ENCODE results near the gene C3orf20.
"Not testable (repeated sequence)": the region's sequence is repeated elsewhere in the genome, so short reads cannot be mapped to it uniquely, and the experiment has no call there.

Gene C3orf20

GRCh38 chr3:14802381-14802731, 127.4 kb downstream of the C3orf20 start:
- no peak for DNase-seq

DNA sequence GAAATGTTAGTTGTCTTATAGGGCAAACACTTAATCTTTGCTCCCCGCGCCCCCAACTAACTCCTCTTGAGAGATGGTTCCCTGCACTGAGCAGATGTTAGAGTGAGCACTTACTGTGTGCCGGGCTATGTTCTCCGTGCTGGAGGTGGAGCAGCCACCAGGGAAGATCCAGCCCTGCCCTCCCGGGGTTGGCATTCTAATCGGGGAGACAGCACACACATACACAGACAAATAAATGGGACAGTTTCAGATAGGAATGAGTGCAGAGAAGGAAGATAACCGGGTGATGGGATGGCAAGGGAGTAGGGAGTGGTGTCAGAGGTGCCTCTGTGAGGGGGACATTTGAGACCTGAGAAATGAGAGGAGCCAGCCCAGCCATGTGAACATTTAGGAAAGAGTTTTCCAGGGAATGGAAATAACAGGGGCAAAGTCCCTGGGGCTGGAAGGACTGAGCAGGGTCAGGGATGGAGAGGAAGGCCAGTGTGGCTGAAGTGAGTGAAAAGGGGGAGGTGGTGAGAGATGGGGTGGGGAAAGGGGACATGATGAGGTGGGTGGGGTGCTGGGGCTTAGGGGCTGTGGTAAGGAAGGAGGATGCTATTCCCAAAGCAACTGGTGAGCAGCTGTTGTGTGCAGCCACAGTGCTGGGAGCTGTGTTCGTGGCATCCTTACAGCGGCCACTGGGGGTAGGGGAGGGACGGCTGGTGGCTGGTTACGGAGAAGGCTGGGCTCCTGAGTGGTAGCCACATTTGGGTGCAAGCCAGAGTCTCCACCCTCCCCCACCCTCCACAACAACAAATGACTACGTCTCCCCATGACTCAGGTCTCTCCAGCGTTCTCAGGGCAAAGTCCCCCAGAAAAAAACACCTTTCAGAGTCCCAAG, 128.4 kb downstream of the C3orf20 start:
- DNase-seq, result no peak

GRCh38 chr3:14803981-14804834, 129.3 kb downstream of the C3orf20 start:
- no peak for DNase-seq

GRCh38 chr3:14804835-14805780, 130.2 kb downstream of the C3orf20 start:
- no peak for DNase-seq

- DNase-seq, result no peak
Observed at GRCh38 chr3:14805961-14806537, 131.1 kb downstream of the C3orf20 start.

- no peak for DNase-seq
Observed at GRCh38 chr3:14806641-14807263, 131.8 kb downstream of the C3orf20 start.

- DNase-seq, result no peak
Observed at GRCh38 chr3:14808025-14808424, 133.1 kb downstream of the C3orf20 start.

DNA sequence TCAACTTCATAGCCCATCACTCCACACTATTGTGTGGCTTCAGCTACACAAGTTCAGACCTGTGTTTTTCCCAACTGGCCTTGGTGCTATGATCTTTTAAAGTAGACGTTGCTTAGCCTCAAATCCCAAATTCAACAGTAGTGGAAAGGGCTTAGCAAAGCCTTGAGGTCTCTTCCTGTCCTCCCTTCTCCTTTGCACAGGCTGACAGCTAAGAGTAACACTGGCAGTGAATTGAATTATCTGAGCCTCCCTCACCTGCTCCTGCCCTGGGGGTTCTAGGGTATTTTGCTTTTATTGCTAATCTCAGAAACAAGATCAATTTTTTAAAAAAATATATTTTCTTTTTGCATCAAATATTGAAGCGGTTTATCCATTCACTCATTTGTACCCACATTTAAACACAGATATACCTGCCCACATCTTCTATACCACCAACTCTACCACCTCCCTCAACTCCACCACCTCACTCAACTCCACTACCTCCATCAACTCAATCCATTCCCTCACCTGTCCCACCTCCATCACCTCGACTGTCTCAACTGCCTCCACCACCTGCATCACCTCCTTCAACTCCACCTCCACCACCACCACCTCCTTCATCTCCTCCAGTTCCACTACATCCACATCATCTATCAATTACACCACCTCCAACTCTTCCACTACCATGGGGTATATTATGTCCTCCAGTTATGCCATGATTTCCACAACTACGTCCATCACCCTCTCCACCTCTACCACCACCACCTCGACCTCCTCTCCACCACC, 133.7 kb downstream of the C3orf20 start:
- DNase-seq, result no peak

DNA sequence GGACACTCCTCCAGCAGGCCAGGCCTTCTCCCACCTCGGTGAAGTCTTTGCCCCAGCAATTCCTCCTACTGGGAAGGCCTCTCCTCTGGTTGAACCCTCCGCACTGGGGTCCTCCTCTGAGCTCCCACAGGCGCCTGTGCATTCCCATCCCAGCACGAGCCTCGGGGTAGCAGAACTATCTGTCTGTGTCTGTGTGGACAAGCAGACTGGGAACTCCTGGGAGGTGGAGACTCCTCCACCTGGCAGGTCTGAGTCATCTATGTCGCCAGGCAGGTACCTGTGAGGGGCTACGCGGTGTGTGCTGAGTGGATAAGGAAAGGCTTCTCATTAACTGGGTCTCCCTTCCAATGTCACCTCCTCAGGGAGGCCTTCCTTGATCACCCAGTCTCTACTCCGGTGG, 134.7 kb downstream of the C3orf20 start:
- DNase-seq, result not testable (repeated sequence)

GRCh38 chr3:14810070-14810791, 135.3 kb downstream of the C3orf20 start:
- DNase-seq, result peak; percentile 49

GRCh38 chr3:14810801-14811661, 136.1 kb downstream of the C3orf20 start:
- DNase-seq, result peak; percentile 56

DNA sequence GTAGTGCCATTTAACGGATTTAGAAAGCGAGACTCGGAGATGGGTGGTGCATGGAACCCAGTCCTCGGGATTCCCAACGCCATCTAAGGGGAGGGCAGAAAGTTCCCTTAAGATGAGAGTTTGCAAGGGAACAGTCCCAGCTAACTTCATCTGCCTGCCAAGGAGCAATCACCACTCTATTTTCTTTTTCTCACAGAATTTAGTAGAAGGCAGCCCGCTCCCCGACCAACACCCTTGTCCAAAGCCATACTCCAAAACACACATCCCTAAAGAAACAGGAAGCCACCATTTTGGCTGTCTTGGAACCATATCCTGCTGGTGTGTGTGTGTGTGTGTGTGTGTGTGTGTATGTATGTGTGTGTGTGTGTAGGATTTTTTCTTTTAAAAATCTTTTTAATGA, 136.7 kb downstream of the C3orf20 start:
- no peak for DNase-seq

DNA sequence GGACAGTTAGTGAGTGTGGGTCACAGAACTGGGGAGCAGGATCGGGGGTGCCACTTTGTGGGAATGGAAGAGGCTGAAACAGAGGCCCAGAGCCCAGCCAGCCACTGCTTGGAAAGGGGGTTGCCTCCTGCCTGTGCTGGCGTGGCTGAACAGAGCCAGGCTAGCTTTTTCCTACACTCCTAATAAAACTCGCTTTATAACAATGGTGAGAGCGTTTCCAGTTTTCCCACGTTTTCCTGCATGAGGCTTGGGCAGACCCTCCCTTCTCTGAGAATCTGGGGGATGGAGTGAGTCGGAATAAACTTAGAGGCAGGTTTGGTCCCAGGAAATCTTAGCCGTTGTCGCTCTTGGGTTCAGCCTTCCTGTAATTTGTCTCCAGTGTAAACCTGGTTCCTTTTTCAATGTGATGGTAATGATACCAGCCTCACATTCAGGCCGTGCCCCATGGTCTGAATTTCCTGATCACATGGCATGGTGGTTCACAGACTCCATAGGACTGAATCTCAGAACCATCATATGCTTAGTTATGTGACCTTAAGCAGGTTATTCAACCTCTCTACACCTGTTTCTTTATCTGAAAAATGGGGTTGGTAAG, 137.4 kb downstream of the C3orf20 start:
- no peak for DNase-seq

GRCh38 chr3:14814411-14814871, 139.5 kb downstream of the C3orf20 start:
- DNase-seq, result no peak

DNA sequence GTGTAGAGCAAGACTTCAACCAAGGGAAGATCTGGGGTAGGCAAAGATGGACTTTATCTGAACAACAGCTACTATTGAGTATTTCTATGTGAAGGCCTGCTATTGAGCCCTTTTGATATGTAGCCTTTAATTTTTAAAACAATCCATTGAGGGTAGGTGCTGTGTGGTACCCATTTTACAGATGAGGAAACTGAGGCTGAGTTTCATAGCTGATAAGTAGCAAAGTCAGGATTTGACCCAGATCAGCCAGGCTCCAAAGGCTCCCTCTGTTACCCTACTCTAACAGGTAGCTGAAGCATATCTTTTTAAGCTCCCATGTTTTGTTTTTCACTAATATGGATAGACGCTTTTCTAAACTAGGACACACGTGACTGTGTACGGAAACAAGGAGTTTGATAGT, 141.4 kb downstream of the C3orf20 start:
- no peak for DNase-seq

- no peak for DNase-seq
Observed at GRCh38 chr3:14818804-14819500, 144.0 kb downstream of the C3orf20 start, which contains the start of gene FGD5. Gene FGD5 (plus strand): TSS chr3:14818962. CDS start chr3:14819072, 110 bp downstream.

GRCh38 chr3:14819671-14820070, 144.7 kb downstream of the C3orf20 start:
- no peak for DNase-seq

GRCh38 chr3:14820156-14820555, 145.2 kb downstream of the C3orf20 start:
- DNase-seq, result no peak
